ENCODE measurements around the gene NEK11. TPM values are rescaled to one million over a fixed set of nuclear protein-coding genes. Genes with fewer than 3 reads are reported as not detected.

The NEK11 gene
- total RNA-seq, 1 donor from 2014 or later, result 1.1 TPM

DNA sequence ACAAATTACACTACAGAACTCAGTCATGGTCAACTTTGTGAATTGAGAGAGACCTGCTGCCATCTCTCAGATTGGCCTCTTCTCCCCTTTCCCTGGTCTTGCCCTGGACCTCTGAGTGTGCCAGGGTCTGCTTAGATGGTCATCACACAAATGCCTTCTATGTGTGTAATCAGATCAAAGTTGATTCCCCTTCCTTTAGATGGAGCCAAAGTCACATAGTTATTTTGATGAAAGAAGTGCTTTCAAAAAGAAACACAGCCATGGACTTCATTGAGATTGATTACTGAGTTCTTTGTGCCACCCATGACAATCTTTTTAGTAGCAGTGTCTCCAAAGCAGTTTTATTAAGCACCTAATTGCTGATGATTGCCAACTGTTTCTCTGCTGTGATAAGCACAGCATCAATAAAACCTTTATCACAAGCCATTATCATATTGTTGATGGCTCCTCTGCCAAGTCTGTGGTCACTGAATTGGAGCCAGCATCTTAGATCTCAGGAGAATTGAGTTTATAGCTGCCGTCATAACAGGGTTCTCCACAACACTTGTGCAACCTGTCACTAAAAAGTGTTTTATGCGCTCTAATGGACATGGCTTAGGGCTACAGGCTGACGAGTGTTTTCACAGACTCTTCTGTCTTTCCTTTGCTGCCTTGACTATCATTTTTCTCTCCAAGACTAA, 205.2 kb downstream of the NEK11 start:
- Mint-ChIP-seq H3K36me3 (ENCODE audit: low read depth) (no peaks in the 10 kb centered on the region), H3K27ac (no peak overlapping the region), H3K9me3 (no peaks in the 10 kb centered on the region), H3K27me3 (no peaks in the 10 kb centered on the region), H3K4me3 (no peak overlapping the region), H3K4me1 (no peaks in the 10 kb centered on the region)
- DNase-seq, result no peak
- intact Hi-C loops (cut with micrococcal nuclease), result no loop called here

DNA sequence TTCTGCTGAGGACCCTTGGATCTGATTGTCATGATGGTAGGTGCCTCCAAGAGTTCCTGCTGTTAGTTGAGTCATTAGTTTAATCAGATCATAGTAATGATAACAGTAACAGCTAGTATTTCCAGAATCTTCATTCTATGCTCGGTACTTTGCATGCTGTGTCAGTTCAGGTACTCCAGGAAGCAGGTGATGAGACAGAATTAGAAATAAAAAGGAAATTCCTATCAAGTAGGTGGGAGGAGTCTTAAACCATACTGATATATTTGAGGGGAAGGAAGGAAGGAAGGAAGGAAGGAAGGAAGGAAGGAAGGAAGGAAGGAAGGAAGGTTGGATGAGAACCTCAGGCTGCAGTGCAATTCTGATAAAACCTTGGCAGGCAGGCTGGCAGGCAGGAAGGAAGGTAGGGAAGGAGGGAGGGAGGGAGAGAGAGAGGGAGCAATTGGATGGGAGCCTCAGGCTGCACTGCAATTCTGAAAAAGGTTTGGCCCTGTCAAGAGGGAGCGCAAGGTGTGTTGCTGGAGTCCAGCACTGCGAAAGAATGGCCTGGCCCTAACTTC, 206.1 kb downstream of the NEK11 start:
- intact Hi-C loops (cut with micrococcal nuclease), result no loop called here
- no peaks in the 10 kb centered on the region for H3K27me3 Mint-ChIP-seq

DNA sequence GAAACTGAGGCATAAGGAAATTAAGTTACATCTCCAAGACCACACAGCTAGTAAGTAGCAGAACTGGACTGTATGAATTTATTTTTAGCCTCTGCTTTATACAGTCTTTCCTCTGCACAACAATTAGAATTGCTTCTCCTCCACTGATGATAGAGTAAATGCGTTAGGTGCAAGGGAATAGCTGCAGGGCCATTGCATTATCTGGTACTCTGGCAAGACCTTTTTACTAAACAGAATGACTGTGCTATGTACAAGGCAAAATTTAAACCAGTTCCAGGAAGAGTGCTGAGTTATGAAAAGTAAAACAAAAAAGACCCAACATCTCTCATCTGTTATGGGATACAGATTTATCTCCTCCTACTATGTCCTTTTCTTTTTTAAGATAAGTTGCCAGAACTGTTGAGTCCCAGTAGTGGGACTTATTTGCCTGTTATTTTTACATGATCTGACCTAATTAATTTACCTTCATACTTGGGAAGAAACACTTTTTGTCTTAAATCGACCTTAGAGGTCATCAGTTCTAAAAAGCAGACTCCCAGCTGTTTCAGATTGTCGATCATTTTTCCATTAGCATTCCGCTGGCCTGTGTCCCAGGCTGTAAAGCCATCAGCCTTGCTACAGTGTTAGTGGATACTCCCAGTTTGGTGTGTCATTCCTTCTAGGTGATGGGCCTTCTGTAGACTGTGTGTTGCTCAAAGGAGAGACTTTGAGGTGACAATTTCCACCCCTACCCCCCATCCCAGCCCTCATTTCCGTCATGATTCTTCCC, 207.4 kb downstream of the NEK11 start:
- H3K9me3 Mint-ChIP-seq, result no peaks in the 10 kb centered on the region
- peaks cover 2% of the 10 kb centered on the region for H3K27me3 Mint-ChIP-seq

More for the DNA sequence above, 206.1 kb downstream of the NEK11 start:
- no peak overlapping the region for H3K4me3 Mint-ChIP-seq
- DNase-seq, result no peak
- no peaks in the 10 kb centered on the region for H3K36me3 Mint-ChIP-seq (ENCODE audit: low read depth)
- no peak overlapping the region for H3K27ac Mint-ChIP-seq
- no peaks in the 10 kb centered on the region for H3K9me3 Mint-ChIP-seq
- no peaks in the 10 kb centered on the region for H3K4me1 Mint-ChIP-seq

DNA sequence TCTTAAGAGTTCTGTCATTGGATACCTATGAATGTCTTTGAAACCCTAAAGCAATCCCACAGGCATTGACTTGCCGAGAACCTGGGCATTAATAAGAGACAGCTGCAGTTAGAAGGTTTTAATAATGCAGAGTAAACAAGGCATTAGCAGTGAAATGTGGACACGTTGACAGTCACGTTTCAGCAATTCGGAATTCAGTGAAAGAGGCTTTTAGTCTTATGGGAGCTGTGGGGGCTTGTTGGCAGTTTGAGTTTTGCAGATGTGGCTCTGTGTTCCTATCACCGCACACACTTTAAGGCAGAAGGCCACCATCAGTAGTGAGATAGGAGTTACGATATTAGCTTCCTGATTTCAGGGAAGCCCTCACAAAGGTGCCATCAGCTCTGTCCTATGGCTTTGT, 209.7 kb downstream of the NEK11 start:
- no peak for DNase-seq
- Mint-ChIP-seq H3K4me3 (no peak overlapping the region), H3K27ac (no peak overlapping the region), H3K36me3 (ENCODE audit: low read depth) (no peaks in the 10 kb centered on the region), H3K27me3 (peaks cover 2% of the 10 kb centered on the region), H3K9me3 (no peaks in the 10 kb centered on the region), H3K4me1 (no peaks in the 10 kb centered on the region)
- intact Hi-C loops (cut with micrococcal nuclease), result no loop called here

More for the DNA sequence above, 207.4 kb downstream of the NEK11 start:
- intact Hi-C loops (cut with micrococcal nuclease), result no loop called here
- no peak for DNase-seq
- Mint-ChIP-seq H3K27ac (no peak overlapping the region), H3K36me3 (ENCODE audit: low read depth) (no peaks in the 10 kb centered on the region), H3K4me1 (no peaks in the 10 kb centered on the region), H3K4me3 (no peak overlapping the region)

DNA sequence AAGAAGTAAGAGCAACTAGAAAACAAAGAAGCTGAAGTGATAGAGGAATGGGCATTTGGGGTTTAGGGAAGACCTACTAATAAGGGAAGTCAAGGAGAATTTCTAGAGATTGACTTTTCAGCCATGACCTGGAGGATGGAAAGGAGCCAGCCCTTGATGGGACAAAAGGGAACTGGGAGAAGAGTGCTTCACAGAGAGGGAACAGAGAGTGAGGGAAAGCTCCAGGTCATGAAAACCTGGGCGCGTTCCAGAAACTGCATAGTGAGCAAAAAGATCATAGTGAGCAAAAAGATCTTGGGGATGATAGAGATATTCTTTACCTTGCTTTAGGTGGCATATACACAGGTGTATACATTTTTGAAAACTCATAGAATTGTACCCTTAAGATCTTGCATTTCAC, 211.8 kb downstream of the NEK11 start:
- H3K4me3 Mint-ChIP-seq, result no peak overlapping the region
- peaks cover 2% of the 10 kb centered on the region for H3K27me3 Mint-ChIP-seq
- intact Hi-C loops (cut with micrococcal nuclease), result no loop called here
- H3K9me3 Mint-ChIP-seq, result no peaks in the 10 kb centered on the region
- no peak for DNase-seq
- H3K4me1 Mint-ChIP-seq, result no peaks in the 10 kb centered on the region
- no peak overlapping the region for H3K27ac Mint-ChIP-seq
- no peaks in the 10 kb centered on the region for H3K36me3 Mint-ChIP-seq (ENCODE audit: low read depth)

DNA sequence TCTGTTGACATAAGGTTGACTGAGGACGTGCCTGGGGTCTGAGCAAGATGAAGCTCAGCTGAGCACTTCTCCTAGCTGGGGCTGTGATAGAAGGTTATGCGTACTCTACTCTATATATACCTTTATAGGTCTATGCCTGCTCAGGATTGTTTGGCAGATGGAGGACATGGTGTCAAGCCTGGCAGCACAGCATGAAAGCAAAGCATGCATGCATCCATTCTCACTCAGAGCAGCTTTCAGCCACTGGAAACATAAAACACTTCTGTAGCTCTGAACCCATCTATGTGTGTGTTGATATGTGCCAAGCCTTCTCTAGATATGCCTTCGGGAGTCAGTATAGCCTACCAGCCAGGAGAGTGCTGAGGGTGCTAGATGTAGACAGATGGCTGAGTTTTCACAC, 212.6 kb downstream of the NEK11 start:
- intact Hi-C loops (cut with micrococcal nuclease), result no loop called here
- Mint-ChIP-seq H3K27me3 (peaks cover 2% of the 10 kb centered on the region), H3K9me3 (no peaks in the 10 kb centered on the region), H3K4me1 (no peaks in the 10 kb centered on the region), H3K27ac (no peak overlapping the region), H3K4me3 (no peak overlapping the region), H3K36me3 (ENCODE audit: low read depth) (no peaks in the 10 kb centered on the region)
- no peak for DNase-seq

DNA sequence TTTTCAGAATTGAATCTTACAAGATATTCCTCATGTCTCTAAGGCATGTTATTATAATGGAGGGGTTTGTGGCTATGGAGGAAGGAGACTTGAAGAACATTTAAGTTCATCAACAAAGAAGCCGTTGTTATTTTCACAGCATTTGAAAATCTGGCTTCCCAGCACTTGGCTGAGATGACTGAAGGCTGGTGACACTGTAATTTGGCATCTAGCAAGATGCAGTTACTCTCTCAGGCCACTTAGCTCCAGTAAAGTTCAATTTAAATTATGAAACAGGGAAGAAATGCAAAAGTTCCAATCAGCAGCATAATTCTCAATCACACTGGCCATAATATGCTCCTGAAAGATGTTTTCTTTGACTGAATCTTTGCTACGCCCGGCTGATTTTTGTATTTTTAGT, 215.5 kb downstream of the NEK11 start:
- Mint-ChIP-seq H3K27me3 (peaks cover 2% of the 10 kb centered on the region), H3K4me1 (no peaks in the 10 kb centered on the region), H3K9me3 (no peaks in the 10 kb centered on the region), H3K27ac (no peak overlapping the region), H3K36me3 (ENCODE audit: low read depth) (no peaks in the 10 kb centered on the region), H3K4me3 (no peak overlapping the region)
- DNase-seq, result no peak
- intact Hi-C loops (cut with micrococcal nuclease), result no loop called here

DNA sequence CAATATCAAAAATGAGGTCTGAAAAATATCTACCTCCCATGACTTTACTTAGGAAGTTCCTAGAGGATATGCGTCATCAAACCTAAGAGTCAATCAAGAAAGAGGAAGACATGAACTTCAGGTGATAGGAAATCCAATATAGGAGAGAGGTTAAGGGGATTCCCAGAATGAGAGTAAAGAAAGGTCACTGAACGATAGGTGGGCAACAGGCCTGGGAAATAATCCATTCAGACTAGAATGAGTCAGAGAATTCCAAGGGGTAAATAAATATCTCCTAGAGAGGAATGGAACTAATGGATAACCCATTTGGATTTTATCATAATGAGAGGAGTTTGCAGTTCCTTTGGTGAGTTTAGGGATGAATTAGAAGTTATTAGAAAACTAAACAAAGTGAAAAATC, 223.8 kb downstream of the NEK11 start:
- intact Hi-C loops (cut with micrococcal nuclease), result no loop called here
- H3K9me3 Mint-ChIP-seq, result peaks cover 9% of the 10 kb centered on the region
- DNase-seq, result no peak
- no peak overlapping the region for H3K27ac Mint-ChIP-seq
- peaks cover 3% of the 10 kb centered on the region for H3K27me3 Mint-ChIP-seq
- H3K36me3 Mint-ChIP-seq (ENCODE audit: low read depth), result no peaks in the 10 kb centered on the region
- no peaks in the 10 kb centered on the region for H3K4me1 Mint-ChIP-seq
- no peak overlapping the region for H3K4me3 Mint-ChIP-seq

DNA sequence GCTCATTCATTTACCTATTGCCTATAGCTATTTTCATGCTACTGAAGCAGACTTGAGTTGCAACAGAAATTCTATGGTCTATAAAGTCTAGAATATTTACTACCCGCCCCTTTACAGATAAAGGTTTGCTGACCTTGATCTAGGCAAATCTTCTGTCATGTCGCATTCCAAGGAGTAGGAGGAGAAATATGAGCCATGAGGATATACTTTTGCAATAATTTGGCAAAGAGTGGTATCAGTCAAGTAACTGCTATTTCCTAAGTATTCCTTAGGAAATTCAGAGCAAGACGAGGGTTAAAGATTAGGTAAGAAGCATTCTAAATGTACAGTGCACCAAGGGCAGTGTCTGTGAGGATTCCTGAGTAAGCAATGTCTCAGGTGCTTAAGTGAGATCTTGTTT, 233.8 kb downstream of the NEK11 start:
- intact Hi-C loops (cut with micrococcal nuclease), result no loop called here
- DNase-seq, result no peak
- no peaks in the 10 kb centered on the region for H3K4me1 Mint-ChIP-seq
- no peaks in the 10 kb centered on the region for H3K36me3 Mint-ChIP-seq (ENCODE audit: low read depth)
- no peaks in the 10 kb centered on the region for H3K27me3 Mint-ChIP-seq
- no peak overlapping the region for H3K27ac Mint-ChIP-seq
- H3K4me3 Mint-ChIP-seq, result no peak overlapping the region
- H3K9me3 Mint-ChIP-seq, result no peaks in the 10 kb centered on the region

DNA sequence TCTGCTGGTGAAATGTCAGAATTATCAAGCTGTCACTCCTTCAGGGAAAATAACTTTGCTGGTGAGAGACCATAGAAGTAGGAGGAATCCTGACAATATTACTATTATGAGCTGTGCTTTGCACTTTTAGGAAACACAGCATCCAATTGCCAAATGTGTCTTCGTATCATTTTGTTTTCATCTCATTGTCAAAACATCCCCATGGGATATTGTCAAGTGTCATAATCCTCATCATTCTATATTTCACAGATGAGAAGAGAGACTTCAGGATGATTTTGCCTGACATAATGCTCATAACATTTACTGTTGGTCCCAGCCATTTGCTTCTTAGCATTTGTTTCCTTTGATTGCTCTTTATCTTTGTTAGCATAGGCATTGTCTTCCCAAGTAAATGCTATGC, 234.4 kb downstream of the NEK11 start:
- no peak for DNase-seq
- no peak overlapping the region for H3K4me3 Mint-ChIP-seq
- H3K27ac Mint-ChIP-seq, result no peak overlapping the region
- intact Hi-C loops (cut with micrococcal nuclease), result no loop called here
- H3K27me3 Mint-ChIP-seq, result no peaks in the 10 kb centered on the region
- H3K4me1 Mint-ChIP-seq, result no peaks in the 10 kb centered on the region
- H3K36me3 Mint-ChIP-seq (ENCODE audit: low read depth), result no peaks in the 10 kb centered on the region
- no peaks in the 10 kb centered on the region for H3K9me3 Mint-ChIP-seq

DNA sequence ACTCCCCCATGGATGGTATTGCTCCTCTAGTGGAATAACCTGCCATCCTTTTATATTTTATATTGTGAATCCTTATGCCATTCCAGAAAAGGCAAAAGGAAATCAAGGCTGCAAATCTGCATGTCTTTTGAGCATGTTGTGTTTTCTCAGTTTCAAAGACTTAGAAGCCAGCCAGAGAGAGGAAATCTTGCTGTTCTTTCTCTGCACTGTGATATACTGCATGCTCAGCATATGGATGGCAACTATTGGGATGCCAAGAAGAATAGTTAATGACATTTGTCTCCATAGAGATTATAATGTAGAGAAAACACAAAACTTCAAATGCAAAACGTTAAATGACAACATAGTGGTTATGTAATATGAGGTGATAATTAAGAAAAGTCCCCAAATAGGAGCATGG, 248.9 kb downstream of the NEK11 start:
- H3K36me3 Mint-ChIP-seq (ENCODE audit: low read depth), result no peaks in the 10 kb centered on the region
- H3K4me3 Mint-ChIP-seq, result no peak overlapping the region
- intact Hi-C loops (cut with micrococcal nuclease), result no loop called here
- no peaks in the 10 kb centered on the region for H3K27me3 Mint-ChIP-seq
- no peaks in the 10 kb centered on the region for H3K4me1 Mint-ChIP-seq
- no peak overlapping the region for H3K27ac Mint-ChIP-seq
- DNase-seq, result no peak
- H3K9me3 Mint-ChIP-seq, result no peaks in the 10 kb centered on the region

DNA sequence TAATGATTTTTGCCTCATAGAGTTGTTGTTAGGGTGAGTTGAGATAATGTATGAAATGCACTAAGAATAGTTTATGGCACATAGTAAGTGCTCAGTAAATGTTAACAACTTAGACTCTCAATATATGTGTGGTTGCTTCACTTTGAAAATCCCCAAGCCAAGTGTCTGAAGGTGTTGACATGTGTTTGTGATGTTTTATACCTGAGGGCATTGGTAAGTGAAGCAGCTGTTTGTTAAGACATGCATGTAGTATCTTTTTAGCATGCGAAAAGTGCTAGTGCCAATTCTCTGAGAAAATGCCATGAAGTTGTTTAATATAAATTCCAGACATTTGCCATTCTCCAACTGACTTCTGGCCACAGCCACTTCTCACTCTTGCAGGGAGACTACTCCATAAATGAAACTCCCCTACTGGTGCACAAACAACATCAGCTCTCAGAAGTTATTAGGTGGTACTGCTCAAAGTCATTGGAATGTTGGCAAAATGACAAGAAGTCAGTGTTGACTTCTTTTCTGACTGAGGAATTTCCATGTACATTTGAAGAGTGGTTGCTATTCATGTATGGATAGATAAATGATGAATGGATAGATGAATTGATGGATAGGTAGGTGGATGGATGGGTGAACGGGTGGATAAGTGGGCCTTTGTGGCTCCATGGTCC, 251.3 kb downstream of the NEK11 start:
- Mint-ChIP-seq H3K9me3 (no peaks in the 10 kb centered on the region), H3K27me3 (peaks cover 4% of the 10 kb centered on the region), H3K4me1 (no peaks in the 10 kb centered on the region), H3K4me3 (no peak overlapping the region), H3K36me3 (ENCODE audit: low read depth) (no peaks in the 10 kb centered on the region), H3K27ac (no peak overlapping the region)
- no peak for DNase-seq
- intact Hi-C loops (cut with micrococcal nuclease), result no loop called here

DNA sequence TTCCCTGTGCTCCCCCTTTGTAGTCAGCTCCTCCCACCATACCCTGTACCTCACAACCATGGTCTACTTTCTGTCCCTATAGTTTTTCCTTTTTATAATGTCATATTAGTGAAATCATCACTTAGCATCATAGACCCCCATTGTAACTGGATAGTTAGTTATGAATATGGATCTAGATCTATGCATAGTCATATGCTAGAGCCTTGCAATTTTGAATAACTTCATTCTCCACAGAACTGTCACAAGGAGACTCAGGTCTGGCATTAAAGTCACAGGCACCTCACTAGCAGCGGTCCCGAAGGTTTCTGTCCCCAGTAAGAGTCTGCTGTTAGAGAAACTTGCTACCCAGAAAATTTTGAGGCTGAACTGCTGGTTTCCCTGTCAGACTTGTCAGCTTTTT, 252.9 kb downstream of the NEK11 start:
- Mint-ChIP-seq H3K27ac (no peak overlapping the region), H3K27me3 (peaks cover 4% of the 10 kb centered on the region), H3K9me3 (no peaks in the 10 kb centered on the region), H3K36me3 (ENCODE audit: low read depth) (no peaks in the 10 kb centered on the region), H3K4me3 (no peak overlapping the region), H3K4me1 (no peaks in the 10 kb centered on the region)
- no peak for DNase-seq
- intact Hi-C loops (cut with micrococcal nuclease), result no loop called here

DNA sequence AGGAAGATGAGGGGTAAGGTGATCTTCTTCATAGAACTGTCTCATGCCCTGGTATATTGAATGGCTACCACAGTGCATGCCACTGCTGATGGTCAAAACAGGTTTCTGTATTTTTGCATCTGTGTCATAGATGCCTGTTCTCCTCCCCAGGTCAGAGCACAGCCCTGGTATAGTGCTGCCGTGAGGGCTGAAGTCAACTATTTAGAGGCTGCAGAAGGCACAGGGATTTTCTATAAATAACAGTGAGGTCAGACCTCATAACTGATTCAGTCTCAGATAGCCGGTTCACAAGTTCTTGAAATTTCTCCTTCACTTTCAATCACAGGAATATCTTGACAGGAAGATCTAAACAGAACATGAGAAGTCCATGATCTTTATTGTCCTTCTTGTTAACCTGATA, 255.7 kb downstream of the NEK11 start:
- no peak overlapping the region for H3K4me3 Mint-ChIP-seq
- no peak overlapping the region for H3K27ac Mint-ChIP-seq
- no peaks in the 10 kb centered on the region for H3K9me3 Mint-ChIP-seq
- intact Hi-C loops (cut with micrococcal nuclease), result no loop called here
- no peaks in the 10 kb centered on the region for H3K36me3 Mint-ChIP-seq (ENCODE audit: low read depth)
- no peak for DNase-seq
- peaks cover 4% of the 10 kb centered on the region for H3K27me3 Mint-ChIP-seq
- no peaks in the 10 kb centered on the region for H3K4me1 Mint-ChIP-seq

All from activated CD4-positive, alpha-beta T cell treated with anti-CD3 and anti-CD28 coated beads, Interleukin-2, amount 10 ng/mL, durations not matched to agents 24 days and 14 days (primary cell).